Ectodermal cell (in vitro differentiated cells): Measurements from ENCODE around the gene CUL7.

ENCODE experiments used
- H3K27ac ChIP-seq: 2 replicates; pipeline ENCODE4 v1.7.0; 2013; ENCODE audit warnings: mild to moderate bottlenecking, low read depth, low read length; ENCODE audit not compliant: insufficient read depth, poor library complexity, severe bottlenecking
- H3K27me3 ChIP-seq: 2 replicates; pipeline ENCODE4 v1.7.0; 2013; ENCODE audit warnings: mild to moderate bottlenecking, low read length; ENCODE audit not compliant: insufficient read depth, control insufficient read depth, poor library complexity, severe bottlenecking
- H3K36me3 ChIP-seq: one replicate; pipeline ENCODE4 v1.7.0; 2013; ENCODE audit warnings: low read length; ENCODE audit not compliant: control insufficient read depth, insufficient read depth
- H3K4me1 ChIP-seq: one replicate; pipeline ENCODE4 v1.7.0; 2013; ENCODE audit warnings: low read length; ENCODE audit not compliant: control insufficient read depth, insufficient read depth
- H3K4me3 ChIP-seq: 2 replicates; pipeline ENCODE4 v1.7.0; 2013; ENCODE audit warnings: low read depth, low read length, control low read depth; ENCODE audit not compliant: insufficient read depth
- H3K9me3 ChIP-seq: 2 replicates; pipeline ENCODE4 v1.7.0; 2013; ENCODE audit warnings: mild to moderate bottlenecking, low read length, moderate library complexity; ENCODE audit not compliant: control insufficient read depth
- WGBS, 2 experiments: methylation state at CpG; one replicate each; pipeline ENCODE4 v1.1.7; 2013; ENCODE audit warnings: missing lambda C conversion rate in 2 of 2; 5-methylcytosine and 5-hydroxymethylcytosine counted together

CUL7 gene

DNA sequence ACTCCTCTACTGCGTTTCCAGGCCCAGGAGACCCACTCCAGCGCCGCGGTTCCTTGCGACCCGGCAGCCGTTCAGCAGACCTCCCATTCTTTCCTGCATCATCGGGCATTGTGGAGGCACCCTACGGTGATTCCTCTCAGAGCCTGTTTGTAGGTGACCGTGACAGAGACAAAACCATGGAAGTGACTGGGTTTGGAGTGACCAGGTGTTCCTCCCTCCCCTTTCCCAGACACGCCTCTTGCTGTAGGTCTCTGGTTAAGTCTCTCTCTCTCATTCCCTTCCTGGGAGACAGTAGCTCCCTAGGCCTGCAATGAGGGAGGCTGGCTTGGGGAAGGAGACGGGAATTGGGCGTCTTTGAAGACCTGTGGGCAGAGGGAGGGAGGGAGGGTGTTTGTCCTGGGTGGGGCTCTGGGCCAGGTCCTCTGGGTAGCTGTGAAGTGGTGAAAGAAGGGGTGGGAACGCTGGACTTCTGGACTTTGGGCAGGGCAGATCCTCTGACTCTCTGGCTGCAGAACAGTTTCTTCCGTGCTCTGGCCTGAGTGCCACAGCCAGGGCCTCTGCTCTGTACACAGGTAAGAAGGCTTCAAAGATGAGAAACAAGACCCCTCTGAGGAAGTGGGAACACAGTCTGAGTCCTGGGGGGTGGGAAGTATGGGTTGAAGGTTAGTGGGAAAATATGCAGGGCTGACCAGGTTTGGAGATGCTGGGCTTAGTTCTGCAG, 6.5 kb upstream of the CUL7 start:
- 14 to 16% methylated on average over 15 of the region's 15 CpGs for WGBS, 2 experiments
- peak overlapping the region; percentile 16 for H3K27ac ChIP-seq
- peaks cover 10% of the 10 kb centered on the region for H3K4me1 ChIP-seq

DNA sequence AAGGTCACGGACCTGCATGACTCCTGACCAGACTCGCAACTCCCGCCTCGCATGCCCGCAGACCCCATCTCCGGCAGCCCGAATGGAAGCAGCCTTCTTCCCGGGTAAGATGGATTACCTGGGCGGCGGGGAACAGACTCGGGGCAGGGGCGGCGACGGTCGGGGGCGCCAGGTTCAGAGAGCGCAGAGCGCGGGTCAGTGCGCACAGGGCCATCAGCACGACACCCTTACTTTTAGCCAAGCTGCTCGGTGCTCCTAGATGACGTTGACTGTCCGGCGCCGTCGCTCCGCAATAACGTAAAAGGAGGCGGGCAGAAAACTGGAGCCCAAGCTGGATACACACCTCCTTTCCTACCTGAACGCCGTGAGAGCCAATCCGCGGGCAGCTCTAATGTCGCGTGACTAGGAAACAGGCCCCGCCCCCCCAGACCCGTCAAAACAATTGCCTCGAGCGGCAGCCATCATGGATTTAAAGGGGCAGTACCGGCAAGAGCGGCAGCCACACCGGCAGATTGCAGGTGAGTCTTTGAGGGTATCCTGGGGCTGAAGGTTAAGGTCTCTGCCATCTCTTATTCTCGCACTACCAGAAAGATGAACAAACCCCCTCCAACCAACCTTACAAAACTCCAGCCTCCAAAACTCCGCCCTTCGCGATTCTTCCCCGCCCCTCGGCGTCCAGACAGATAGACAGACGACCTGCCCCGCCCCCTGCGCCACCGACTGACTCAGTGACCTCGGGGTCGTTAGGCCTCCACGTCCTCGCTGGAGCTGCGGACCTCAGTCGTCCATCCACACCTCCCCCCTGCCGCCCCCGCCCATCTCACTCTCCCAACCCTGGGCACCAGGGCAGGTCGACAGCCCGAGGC, 5.8 kb upstream of the CUL7 start, which contains the start of the genes KLC4 and MRPL2:
Gene KLC4, plus strand, starts transcription at position 464 of the 866 bp plus-strand sequence. CDS start 1,705 bp downstream, outside the sequence.
Gene MRPL2, minus strand, starts transcription at position 267 of the 866 bp plus-strand sequence. Its CDS starts 53 bp downstream, at position 214.
- 0% methylated on average over 64 of the region's 64 CpGs for WGBS, 2 experiments
- Histone ChIP-seq H3K4me3 (peak within 1 kb of the TSS; percentile 98), H3K27ac (peak within 1 kb of the TSS; percentile 18), H3K36me3 (no peaks in the 10 kb centered on the region), H3K4me1 (peaks cover 10% of the 10 kb centered on the region), H3K27me3 (no peaks in the 10 kb centered on the region), H3K9me3 (no peaks in the 10 kb centered on the region)

More for the DNA sequence above, 6.5 kb upstream of the CUL7 start:
- Histone ChIP-seq H3K27me3 (no peaks in the 10 kb centered on the region), H3K9me3 (no peaks in the 10 kb centered on the region), H3K36me3 (no peaks in the 10 kb centered on the region), H3K4me3 (peak overlapping the region; percentile 98)

DNA sequence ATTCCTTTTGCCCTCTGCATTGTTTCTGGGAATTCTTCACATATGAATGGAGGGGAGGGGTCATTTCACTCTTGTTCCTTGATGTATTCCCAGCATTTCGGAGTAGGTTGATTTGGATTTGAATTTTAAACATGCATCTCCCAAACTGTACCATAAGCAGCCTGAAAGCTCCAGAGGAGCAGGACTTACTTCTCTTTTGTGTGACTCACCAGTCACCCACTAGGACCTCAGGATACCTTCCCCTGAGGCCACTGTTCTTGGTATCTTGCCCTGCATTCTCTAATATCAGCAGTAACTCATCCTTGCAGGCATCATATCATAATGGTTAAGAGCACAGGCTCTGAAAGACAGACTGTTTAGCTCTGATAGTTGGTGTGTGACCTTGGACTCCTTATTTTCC, 4.9 kb upstream of the CUL7 start:
- Histone ChIP-seq H3K27me3 (no peaks in the 10 kb centered on the region), H3K36me3 (no peaks in the 10 kb centered on the region), H3K9me3 (no peaks in the 10 kb centered on the region), H3K4me1 (peaks cover 10% of the 10 kb centered on the region), H3K4me3 (peak overlapping the region; percentile 98), H3K27ac (no peak overlapping the region)
- WGBS, 2 experiments, result 77 to 89% methylated on average over 1 of the region's 1 CpG

DNA sequence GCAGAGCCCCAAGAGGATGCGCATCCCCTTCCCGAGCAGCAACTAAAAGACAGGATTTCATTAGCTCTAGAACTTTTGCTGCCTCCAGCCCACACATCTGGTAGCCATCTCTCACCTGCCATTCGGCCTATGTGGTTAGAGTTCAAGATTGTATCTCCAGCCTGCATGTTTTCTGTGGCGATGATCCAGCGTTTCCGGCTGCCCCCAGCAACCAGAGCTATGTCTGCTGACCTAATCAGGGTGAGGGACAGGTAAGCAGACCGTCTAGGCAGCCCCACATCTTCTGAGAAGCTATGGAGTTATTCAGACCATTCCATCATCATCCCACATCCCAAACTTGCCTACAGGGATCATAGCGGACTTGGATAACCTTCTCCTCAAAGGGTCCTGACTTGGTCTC, 2.3 kb upstream of the CUL7 start:
- Histone ChIP-seq H3K27me3 (no peaks in the 10 kb centered on the region), H3K36me3 (no peaks in the 10 kb centered on the region), H3K27ac (no peak overlapping the region), H3K4me1 (peaks cover 19% of the 10 kb centered on the region), H3K4me3 (no peak overlapping the region), H3K9me3 (no peaks in the 10 kb centered on the region)
- 92 to 95% methylated on average over 8 of the region's 8 CpGs for WGBS, 2 experiments

DNA sequence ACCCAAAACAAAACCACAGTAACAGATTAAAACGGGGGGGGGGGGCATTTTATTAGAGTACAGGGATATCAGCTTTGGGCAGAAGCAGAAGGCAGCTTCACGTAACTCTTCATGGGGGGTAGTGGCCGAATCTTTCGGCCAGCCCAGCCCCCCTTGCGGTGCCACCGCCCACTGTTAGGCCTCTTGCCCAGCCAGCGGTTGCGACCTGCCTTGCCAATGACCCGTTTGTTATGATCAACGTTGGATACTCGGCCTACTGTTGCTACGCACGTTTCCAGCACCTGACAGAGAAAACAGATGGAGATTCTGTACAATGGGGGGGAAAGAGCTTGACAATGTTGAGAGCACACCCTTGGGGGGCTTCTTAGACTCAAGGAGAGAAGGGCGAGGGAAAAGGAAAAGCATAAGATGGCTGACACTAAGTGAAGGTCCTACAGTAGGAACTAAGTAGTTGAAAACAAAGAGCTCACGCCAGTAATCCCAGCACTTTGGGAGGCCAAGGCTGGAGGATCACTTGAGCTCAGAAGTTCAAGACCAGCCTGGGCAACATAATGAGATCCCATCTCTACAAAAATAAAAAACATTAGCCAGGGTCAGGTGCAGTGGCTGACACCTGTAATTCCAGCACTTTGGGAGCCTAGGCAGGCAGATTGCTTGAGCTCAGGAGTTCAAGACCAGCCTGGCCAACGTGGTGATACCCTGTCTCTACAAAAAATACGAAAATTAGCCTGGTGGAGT, 724 bp upstream of the CUL7 start:
- Histone ChIP-seq H3K27me3 (no peaks in the 10 kb centered on the region), H3K4me3 (no peak overlapping the region), H3K36me3 (peaks cover 12% of the 10 kb centered on the region), H3K9me3 (no peaks in the 10 kb centered on the region), H3K4me1 (peaks cover 15% of the 10 kb centered on the region), H3K27ac (no peak overlapping the region)
- 84 to 85% methylated on average over 17 of the region's 17 CpGs for WGBS, 2 experiments

DNA sequence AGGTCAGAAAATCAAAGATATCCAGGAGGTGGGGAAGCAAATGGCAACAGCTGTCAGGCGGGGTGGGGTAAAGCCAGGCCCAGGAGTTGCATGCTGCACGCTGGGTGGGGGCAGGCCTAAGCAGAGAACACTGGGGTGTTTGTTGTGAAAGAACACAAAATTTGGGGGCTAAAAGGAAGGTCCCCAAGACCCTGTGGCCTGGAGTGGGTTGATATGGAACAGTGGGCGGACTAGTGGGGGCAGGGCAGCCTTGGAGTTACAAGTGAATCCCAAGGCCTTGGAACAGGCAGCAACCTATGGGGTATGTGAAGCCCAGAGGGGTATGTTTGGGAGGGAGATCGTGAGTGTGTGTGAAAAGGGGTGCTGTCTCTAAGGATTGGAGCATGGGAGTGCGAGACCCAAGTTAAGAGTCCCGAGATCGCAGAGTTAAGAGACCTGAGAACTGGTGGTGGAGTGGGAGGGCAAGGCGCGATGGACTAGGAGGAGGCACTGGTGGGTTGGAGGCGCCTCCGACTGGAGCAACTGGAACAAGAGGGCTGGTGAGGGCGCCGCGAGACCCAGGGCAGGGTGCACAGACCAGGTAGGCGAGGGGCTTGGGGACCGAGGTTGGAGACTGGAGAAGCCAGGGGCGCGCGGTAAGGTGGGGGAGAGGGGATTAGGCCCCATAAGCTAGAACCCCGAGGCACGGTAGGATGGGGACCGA, 658 bp downstream of the CUL7 start:
- Histone ChIP-seq H3K27ac (peak overlapping the region; percentile 71), H3K4me1 (peaks cover 9% of the 10 kb centered on the region), H3K4me3 (peak overlapping the region; percentile 82), H3K27me3 (no peaks in the 10 kb centered on the region), H3K36me3 (peaks cover 19% of the 10 kb centered on the region), H3K9me3 (no peaks in the 10 kb centered on the region)
- 20 to 22% methylated on average over 22 of the region's 22 CpGs for WGBS, 2 experiments

DNA sequence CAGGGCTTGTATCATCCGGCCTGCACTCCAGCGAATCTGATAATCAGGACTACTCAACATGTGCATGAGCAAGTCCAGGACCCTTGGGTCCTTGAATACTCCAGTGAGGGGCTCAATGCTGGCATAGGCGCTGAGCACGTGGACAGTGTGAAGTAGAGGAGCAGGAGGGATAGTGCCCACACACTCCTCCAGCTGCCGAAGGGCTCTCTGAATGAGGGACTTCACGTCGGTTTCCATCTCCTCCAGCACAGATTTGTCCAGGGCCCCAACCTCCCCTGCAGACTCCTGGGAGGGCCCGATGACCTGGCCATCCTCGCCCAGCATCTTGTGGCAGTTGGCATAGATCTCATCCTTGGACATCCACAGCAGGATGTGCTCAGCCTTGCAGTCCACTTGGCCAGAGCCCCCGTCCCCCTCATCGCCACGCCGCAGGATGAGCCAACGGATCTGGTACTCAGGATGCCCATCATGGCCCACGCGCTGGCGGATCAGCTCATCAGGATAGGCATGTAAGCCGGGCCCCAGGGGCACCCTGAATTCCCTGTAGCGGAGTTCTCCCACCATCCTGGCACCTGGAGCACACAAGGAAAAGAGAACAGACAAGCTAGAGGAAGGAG, 1.3 kb downstream of the CUL7 start:
- peak overlapping the region; percentile 82 for H3K4me3 ChIP-seq
- no peaks in the 10 kb centered on the region for H3K9me3 ChIP-seq
- H3K27me3 ChIP-seq, result no peaks in the 10 kb centered on the region
- peaks cover 26% of the 10 kb centered on the region for H3K36me3 ChIP-seq
- WGBS, 2 experiments, result 92 to 95% methylated on average over 19 of the region's 19 CpGs
- H3K27ac ChIP-seq, result no peak overlapping the region
- H3K4me1 ChIP-seq, result peaks cover 9% of the 10 kb centered on the region

DNA sequence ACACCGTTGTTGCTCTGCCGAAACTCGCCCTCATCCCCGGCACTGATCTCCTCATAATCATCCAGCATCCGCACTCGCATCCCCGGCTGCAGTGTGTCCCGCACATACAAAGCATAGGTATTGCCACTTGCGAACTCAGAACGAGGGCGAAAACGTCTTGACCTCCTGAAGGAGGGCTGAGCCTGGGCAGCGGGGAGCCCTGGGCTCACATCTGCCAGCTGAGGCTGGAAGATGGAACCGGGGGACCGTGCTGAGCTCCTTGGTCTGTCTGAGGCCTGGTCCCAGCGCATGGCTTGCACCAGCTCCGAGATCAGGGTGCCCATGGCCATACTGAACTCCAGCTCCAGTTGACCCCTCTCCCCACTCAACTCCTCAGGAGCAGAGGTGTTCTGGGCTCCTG, 2.7 kb downstream of the CUL7 start:
- Histone ChIP-seq H3K36me3 (peaks cover 35% of the 10 kb centered on the region), H3K27me3 (no peaks in the 10 kb centered on the region), H3K4me3 (no peak overlapping the region), H3K9me3 (no peaks in the 10 kb centered on the region), H3K4me1 (peaks cover 9% of the 10 kb centered on the region), H3K27ac (no peak overlapping the region)
- WGBS, 2 experiments, result 95 to 96% methylated on average over 17 of the region's 17 CpGs

DNA sequence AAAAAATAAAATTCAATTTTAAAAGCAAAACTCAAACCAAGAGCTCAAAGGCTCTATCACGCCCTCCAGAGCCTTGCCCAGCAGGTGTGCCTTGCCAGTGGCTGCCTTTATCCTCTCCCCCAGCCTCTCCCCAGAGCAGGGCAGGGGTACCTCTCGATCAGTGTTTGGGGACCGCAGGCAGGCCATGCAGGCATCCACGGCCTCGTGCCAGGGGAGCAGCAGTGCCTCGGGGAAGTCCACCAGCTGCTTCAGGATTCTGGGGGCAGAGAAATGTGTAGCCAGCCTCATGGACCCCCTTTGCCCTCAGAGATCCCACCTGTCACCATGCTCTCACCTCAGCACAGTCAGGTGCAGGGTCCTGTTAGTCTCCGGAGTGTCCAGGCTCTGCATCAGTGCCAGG, 5.7 kb downstream of the CUL7 start:
- Histone ChIP-seq H3K27ac (no peak overlapping the region), H3K9me3 (no peaks in the 10 kb centered on the region)

More for the DNA sequence above, 5.7 kb downstream of the CUL7 start:
- Histone ChIP-seq H3K36me3 (peaks cover 50% of the 10 kb centered on the region), H3K27me3 (no peaks in the 10 kb centered on the region), H3K4me3 (no peak overlapping the region), H3K4me1 (peaks cover 7% of the 10 kb centered on the region)
- WGBS, 2 experiments, result 93 to 95% methylated on average over 7 of the region's 7 CpGs
